ENCODE measurements around the gene CNOT3. TPM values are rescaled to one million over a fixed set of nuclear protein-coding genes. Genes with fewer than 3 reads are reported as not detected.

CNOT3 gene
- total and polyA plus RNA-seq, 2 donors (not counting 3 experiments of a cell fraction or from before 2014, with no cell fraction given), result 20.4 to 74.7 TPM

DNA sequence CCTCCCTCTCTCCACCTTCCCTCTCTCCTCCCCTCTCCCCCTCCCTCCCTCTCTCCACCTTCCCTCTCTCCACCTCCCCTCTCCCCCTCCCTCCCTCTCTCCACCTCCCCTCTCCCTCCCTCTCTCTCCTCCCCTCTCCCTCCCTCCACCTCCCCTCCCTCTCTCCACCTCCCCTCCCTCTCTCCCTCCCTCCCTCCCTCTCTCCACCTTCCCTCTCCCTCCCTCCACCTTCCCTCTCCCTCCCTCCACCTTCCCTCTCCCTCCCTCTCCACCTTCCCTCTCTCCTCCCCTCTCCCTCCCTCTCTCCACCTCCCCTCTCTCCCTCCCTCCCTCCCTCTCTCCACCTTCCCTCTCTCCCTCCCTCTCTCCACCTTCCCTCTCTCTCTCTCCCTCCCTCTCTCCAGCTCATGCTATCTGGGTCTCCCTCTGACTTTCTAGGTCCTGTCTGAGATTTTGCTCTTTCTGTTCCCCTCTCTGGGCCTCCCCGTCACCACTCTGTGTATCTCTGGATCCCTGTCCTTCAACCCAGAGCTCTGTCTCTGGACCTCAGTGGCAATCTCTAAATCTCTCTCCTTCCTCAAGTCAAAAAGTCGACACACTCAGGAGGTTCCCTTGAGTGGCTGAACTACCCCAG lies 3.5 kb upstream of the CNOT3 start:
- Histone ChIP-seq H3K9me3 (replicated peaks; ENCODE audit: control insufficient read depth, insufficient read depth, low read length) (no peaks in the 10 kb centered on the region), H3K79me2 (ENCODE audit: control insufficient read depth, insufficient read depth, low read length) (peaks cover 13% of the 10 kb centered on the region), H3K27me3 (ENCODE audit: control insufficient read depth in 2 of 2, insufficient read depth in 2 of 2, low read length in 2 of 2) (no peaks in the 10 kb centered on the region), H3K4me3 (replicated peaks in 1 of 3; ENCODE audit: insufficient read depth in 1 of 3, low read depth in 1 of 3, low read length in 3 of 3) (no peak overlapping the region), H4K20me1 (replicated peaks; ENCODE audit: control insufficient read depth, extremely low read depth, insufficient read depth, low read length) (no peaks in the 10 kb centered on the region), H3K9ac (replicated peaks; ENCODE audit: extremely low read depth, insufficient read depth, low read length) (no peak overlapping the region), H2AFZ (ENCODE audit: low read depth, low read length) (no peak overlapping the region), H3K4me2 (ENCODE audit: insufficient read depth, low read length) (no peak overlapping the region), H3K27ac (ENCODE audit: insufficient read depth, low read depth, low read length) (no peak overlapping the region), H3K4me1 (ENCODE audit: control insufficient read depth, extremely low read depth, insufficient read depth, low read length) (peaks cover 17% of the 10 kb centered on the region), H3K36me3 (ENCODE audit: control insufficient read depth in 2 of 2, extremely low read depth in 1 of 2, insufficient read depth in 2 of 2, low read length in 2 of 2) (peaks cover 6 to 13% of the 10 kb centered on the region in 2 experiments), H3K9me1 (replicated peaks; ENCODE audit: control insufficient read depth, extremely low read depth, insufficient read depth, low read length) (no peaks in the 10 kb centered on the region)
- dilution Hi-C loops (cut with MboI; ENCODE audit: extremely low pct_ligation_motif_present, low sequenced_read_pairs) (no loop called here), intact Hi-C loops (cut with micrococcal nuclease) (no loop called here)
- no peak for TF ChIP-seq JUN (IDR thresholded peaks at IDR 0.05; ENCODE audit: borderline replicate concordance, insufficient read depth, insufficient read length, low read depth)
- TF ChIP-seq EZH2 (IDR thresholded peaks at IDR 0.05; ENCODE audit: borderline replicate concordance, low read depth, low read length, severe bottlenecking), result no peak
- TF ChIP-seq GATA2 (IDR thresholded peaks at IDR 0.05; ENCODE audit: insufficient read depth, insufficient read length, low read depth, low read length), result no peak
- TF ChIP-seq, protein P1, sequence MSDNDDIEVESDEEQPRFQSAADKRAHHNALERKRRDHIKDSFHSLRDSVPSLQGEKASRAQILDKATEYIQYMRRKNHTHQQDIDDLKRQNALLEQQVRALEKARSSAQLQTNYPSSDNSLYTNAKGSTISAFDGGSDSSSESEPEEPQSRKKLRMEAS (IDR thresholded peaks at IDR 0.05; ENCODE audit: insufficient read depth, insufficient read length), result no peak
- TF ChIP-seq, protein P2, sequence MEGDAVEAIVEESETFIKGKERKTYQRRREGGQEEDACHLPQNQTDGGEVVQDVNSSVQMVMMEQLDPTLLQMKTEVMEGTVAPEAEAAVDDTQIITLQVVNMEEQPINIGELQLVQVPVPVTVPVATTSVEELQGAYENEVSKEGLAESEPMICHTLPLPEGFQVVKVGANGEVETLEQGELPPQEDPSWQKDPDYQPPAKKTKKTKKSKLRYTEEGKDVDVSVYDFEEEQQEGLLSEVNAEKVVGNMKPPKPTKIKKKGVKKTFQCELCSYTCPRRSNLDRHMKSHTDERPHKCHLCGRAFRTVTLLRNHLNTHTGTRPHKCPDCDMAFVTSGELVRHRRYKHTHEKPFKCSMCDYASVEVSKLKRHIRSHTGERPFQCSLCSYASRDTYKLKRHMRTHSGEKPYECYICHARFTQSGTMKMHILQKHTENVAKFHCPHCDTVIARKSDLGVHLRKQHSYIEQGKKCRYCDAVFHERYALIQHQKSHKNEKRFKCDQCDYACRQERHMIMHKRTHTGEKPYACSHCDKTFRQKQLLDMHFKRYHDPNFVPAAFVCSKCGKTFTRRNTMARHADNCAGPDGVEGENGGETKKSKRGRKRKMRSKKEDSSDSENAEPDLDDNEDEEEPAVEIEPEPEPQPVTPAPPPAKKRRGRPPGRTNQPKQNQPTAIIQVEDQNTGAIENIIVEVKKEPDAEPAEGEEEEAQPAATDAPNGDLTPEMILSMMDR (IDR thresholded peaks at IDR 0.05; ENCODE audit: extremely low read depth in 1 of 2, insufficient read depth in 1 of 2, low read depth in 1 of 2, low read length in 2 of 2), result no peak
- TF ChIP-seq FOS (IDR thresholded peaks at IDR 0.05; ENCODE audit: borderline replicate concordance, insufficient read depth, low read length), result no peak
- TF ChIP-seq POLR2AphosphoS5 (IDR thresholded peaks at IDR 0.05; ENCODE audit: insufficient read depth, low read depth, low read length), result no peak
- TF ChIP-seq MYC (IDR thresholded peaks at IDR 0.05; ENCODE audit: low read depth, low read length), result no peak
- no peak for TF ChIP-seq POLR2A (IDR thresholded peaks at IDR 0.05; ENCODE audit: low read depth, low read length)
- BruUV-seq (replicated peaks), result no TSS peak
- FAIRE-seq (no peak), DNase-seq (ENCODE audit: low read depth, low spot score) (no peak)
- CTCF ChIA-PET, result no interaction called here
- POLR2A ChIA-PET, result no interaction called here

Measured in endothelial cell of umbilical vein (primary cell).